Stimulated activated naive B cell treated with anti-CD40 and anti-IgM and Interleukin-4, amounts not matched to agents 10 μg/mL and 1 μg/mL and 100 μg/mL, for 72 hours (primary cell): Measurements from ENCODE around the gene ZSWIM5.
"Not testable (repeated sequence)": the region's sequence is repeated elsewhere in the genome, so short reads cannot be mapped to it uniquely, and the experiment has no call there.

Experiments
- ATAC-seq, 2 donors: fragments of 150-1000 bp; cut with Tn5 transposase; replicated peaks; 2 replicates each; pipeline ENCODE4 v1.10.0; 2021; ENCODE audit warnings: moderate library complexity in 1 of 2
- DNase-seq: peaks from one replicate; pipeline ENCODE4 v3.0.0; 2021
- H3K27ac Mint-ChIP-seq: one replicate; pipeline ENCODE4 v1.8.0; 2022; ENCODE audit warnings: mild to moderate bottlenecking, mixed read lengths
- H3K27me3 Mint-ChIP-seq, 2 donors: one replicate each; pipeline ENCODE4 v1.8.0; 2022; ENCODE audit warnings: mixed read lengths in 2 of 2
- H3K36me3 Mint-ChIP-seq, 2 donors: one replicate each; pipeline ENCODE4 v1.8.0; 2022; ENCODE audit warnings: mixed read lengths in 2 of 2, mild to moderate bottlenecking in 1 of 2
- H3K4me1 Mint-ChIP-seq, 2 donors: one replicate each; pipeline ENCODE4 v1.8.0; 2022; ENCODE audit warnings: mixed read lengths in 2 of 2, mild to moderate bottlenecking in 1 of 2
- H3K4me3 Mint-ChIP-seq, 2 donors: one replicate each; pipeline ENCODE4 v1.8.0; 2022; ENCODE audit warnings: mild to moderate bottlenecking in 2 of 2, mixed read lengths in 2 of 2, moderate library complexity in 1 of 2
- H3K9me3 Mint-ChIP-seq, 2 donors: one replicate each; pipeline ENCODE4 v1.8.0; 2022; ENCODE audit warnings: mixed read lengths in 2 of 2, mild to moderate bottlenecking in 1 of 2

ZSWIM5 gene

GRCh38 chr1:45205910-45206721 lies at the start of gene ZSWIM5:
Gene ZSWIM5 (minus strand): TSS chr1:45206605. CDS start chr1:45206350, 255 bp downstream.
- Mint-ChIP-seq H3K9me3 (no peaks in the 10 kb centered on the region), H3K27ac (peak within 1 kb of the TSS; percentile 75), H3K4me1 (peaks cover 9 to 18% of the 10 kb centered on the region in 2 donors), H3K4me3 (peak within 1 kb of the TSS; percentile 86 to 90), H3K36me3 (peaks cover 0 to 3% of the 10 kb centered on the region in 2 donors), H3K27me3 (peaks cover 22 to 41% of the 10 kb centered on the region in 2 donors)
- DNase-seq (peak; percentile 48), ATAC-seq (peak; percentile 89 to 91)

GRCh38 chr1:45254490-45254889 lies 48.1 kb upstream of the ZSWIM5 start:
- H3K36me3 Mint-ChIP-seq = peaks cover 4 to 17% of the 10 kb centered on the region in 2 donors
- H3K27ac Mint-ChIP-seq = no peak overlapping the region
- DNase-seq = no peak
- H3K9me3 Mint-ChIP-seq = peaks cover 15% of the 10 kb centered on the region in 2 donors
- peaks cover 6 to 18% of the 10 kb centered on the region in 2 donors for H3K27me3 Mint-ChIP-seq
- ATAC-seq = no peak
- H3K4me3 Mint-ChIP-seq = no peak overlapping the region
- H3K4me1 Mint-ChIP-seq = no peaks in the 10 kb centered on the region

GRCh38 chr1:45250544-45250943 lies 44.1 kb upstream of the ZSWIM5 start:
- Mint-ChIP-seq H3K27ac (no peak overlapping the region), H3K36me3 (no peaks in the 10 kb centered on the region), H3K4me1 (no peaks in the 10 kb centered on the region), H3K27me3 (peaks cover 6 to 18% of the 10 kb centered on the region in 2 donors), H3K9me3 (peaks cover 5 to 8% of the 10 kb centered on the region in 2 donors), H3K4me3 (no peak overlapping the region)
- no peak for ATAC-seq
- DNase-seq = no peak

- peaks cover 6 to 11% of the 10 kb centered on the region in 2 donors for H3K27me3 Mint-ChIP-seq
- not testable (repeated sequence) for H3K4me1 Mint-ChIP-seq, H3K36me3 Mint-ChIP-seq, H3K4me3 Mint-ChIP-seq, H3K27ac Mint-ChIP-seq, H3K9me3 Mint-ChIP-seq, DNase-seq, ATAC-seq
Observed at GRCh38 chr1:45248004-45248403, 41.6 kb upstream of the ZSWIM5 start.

- peaks cover 0 to 5% of the 10 kb centered on the region in 2 donors for H3K36me3 Mint-ChIP-seq
- DNase-seq (no peak), ATAC-seq (no peak)
Observed at GRCh38 chr1:45246760-45247159, 40.4 kb upstream of the ZSWIM5 start.

GRCh38 chr1:45246359-45246758 lies 40.0 kb upstream of the ZSWIM5 start:
- not testable (repeated sequence) for H3K4me1 Mint-ChIP-seq, DNase-seq, ATAC-seq, H3K36me3 Mint-ChIP-seq, H3K4me3 Mint-ChIP-seq, H3K27ac Mint-ChIP-seq
- H3K27me3 Mint-ChIP-seq = peaks cover 14 to 17% of the 10 kb centered on the region in 2 donors
- peaks cover 12 to 16% of the 10 kb centered on the region in 2 donors for H3K9me3 Mint-ChIP-seq

More at GRCh38 chr1:45246760-45247159, 40.4 kb upstream of the ZSWIM5 start:
- no peak overlapping the region for H3K27ac Mint-ChIP-seq
- no peak overlapping the region for H3K4me3 Mint-ChIP-seq
- peaks cover 10 to 14% of the 10 kb centered on the region in 2 donors for H3K9me3 Mint-ChIP-seq
- no peaks in the 10 kb centered on the region for H3K4me1 Mint-ChIP-seq
- peaks cover 12 to 13% of the 10 kb centered on the region in 2 donors for H3K27me3 Mint-ChIP-seq

GRCh38 chr1:45244660-45245059 lies 38.3 kb upstream of the ZSWIM5 start:
- peaks cover 16 to 25% of the 10 kb centered on the region in 2 donors for H3K9me3 Mint-ChIP-seq
- no peak for ATAC-seq
- no peak overlapping the region for H3K4me3 Mint-ChIP-seq
- peaks cover 6 to 20% of the 10 kb centered on the region in 2 donors for H3K27me3 Mint-ChIP-seq
- DNase-seq = no peak
- no peaks in the 10 kb centered on the region for H3K4me1 Mint-ChIP-seq
- no peak overlapping the region for H3K27ac Mint-ChIP-seq
- H3K36me3 Mint-ChIP-seq = peaks cover 0 to 10% of the 10 kb centered on the region in 2 donors

- DNase-seq (no peak), ATAC-seq (no peak)
- Mint-ChIP-seq H3K9me3 (peaks cover 16 to 25% of the 10 kb centered on the region in 2 donors), H3K27me3 (peaks cover 6 to 20% of the 10 kb centered on the region in 2 donors), H3K4me3 (no peak overlapping the region), H3K4me1 (no peaks in the 10 kb centered on the region), H3K36me3 (peaks cover 0 to 10% of the 10 kb centered on the region in 2 donors), H3K27ac (no peak overlapping the region)
Observed at GRCh38 chr1:45243476-45244343, 37.3 kb upstream of the ZSWIM5 start.

GRCh38 chr1:45238846-45239245 lies 32.4 kb upstream of the ZSWIM5 start:
- ATAC-seq (no peak), DNase-seq (no peak)
- H3K9me3 Mint-ChIP-seq = peaks cover 11 to 25% of the 10 kb centered on the region in 2 donors
- H3K36me3 Mint-ChIP-seq = peaks cover 3 to 10% of the 10 kb centered on the region in 2 donors
- no peaks in the 10 kb centered on the region for H3K4me1 Mint-ChIP-seq
- no peak overlapping the region for H3K4me3 Mint-ChIP-seq
- H3K27me3 Mint-ChIP-seq = peaks cover 11 to 35% of the 10 kb centered on the region in 2 donors
- H3K27ac Mint-ChIP-seq = no peak overlapping the region

GRCh38 chr1:45236136-45236535 lies 29.7 kb upstream of the ZSWIM5 start:
- Mint-ChIP-seq H3K36me3 (peaks cover 3% of the 10 kb centered on the region in 2 donors), H3K27me3 (peaks cover 5 to 22% of the 10 kb centered on the region in 2 donors), H3K9me3 (peaks cover 4 to 15% of the 10 kb centered on the region in 2 donors), H3K27ac (no peak overlapping the region), H3K4me1 (no peaks in the 10 kb centered on the region), H3K4me3 (no peak overlapping the region)
- no peak for ATAC-seq
- DNase-seq = no peak

- Mint-ChIP-seq H3K27ac (no peak overlapping the region), H3K4me1 (no peaks in the 10 kb centered on the region)
- ATAC-seq = no peak
Observed at GRCh38 chr1:45230537-45230936, 24.1 kb upstream of the ZSWIM5 start.

GRCh38 chr1:45225598-45225997 lies 19.2 kb upstream of the ZSWIM5 start:
- Mint-ChIP-seq H3K27ac (no peak overlapping the region), H3K4me1 (no peaks in the 10 kb centered on the region), H3K9me3 (no peaks in the 10 kb centered on the region), H3K36me3 (no peaks in the 10 kb centered on the region), H3K27me3 (peaks cover 5 to 7% of the 10 kb centered on the region in 2 donors), H3K4me3 (no peak overlapping the region)
- DNase-seq = no peak
- no peak for ATAC-seq

More at GRCh38 chr1:45230537-45230936, 24.1 kb upstream of the ZSWIM5 start:
- Mint-ChIP-seq H3K9me3 (peaks cover 0 to 2% of the 10 kb centered on the region in 2 donors), H3K36me3 (no peaks in the 10 kb centered on the region), H3K4me3 (no peak overlapping the region), H3K27me3 (peaks cover 3 to 7% of the 10 kb centered on the region in 2 donors)
- DNase-seq = no peak

- DNase-seq, H3K27me3 Mint-ChIP-seq, ATAC-seq, H3K36me3 Mint-ChIP-seq, H3K4me3 Mint-ChIP-seq, H3K27ac Mint-ChIP-seq, H3K4me1 Mint-ChIP-seq, H3K9me3 Mint-ChIP-seq: not testable (repeated sequence)
Observed at GRCh38 chr1:45223710-45224109, 17.3 kb upstream of the ZSWIM5 start.

GRCh38 chr1:45221716-45222115 lies 15.3 kb upstream of the ZSWIM5 start:
- H3K27me3 Mint-ChIP-seq = peaks cover 7 to 8% of the 10 kb centered on the region in 2 donors

More at GRCh38 chr1:45221716-45222115, 15.3 kb upstream of the ZSWIM5 start:
- no peak for DNase-seq
- H3K36me3 Mint-ChIP-seq = no peaks in the 10 kb centered on the region
- ATAC-seq = no peak
- no peaks in the 10 kb centered on the region for H3K4me1 Mint-ChIP-seq
- H3K9me3 Mint-ChIP-seq = no peaks in the 10 kb centered on the region
- no peak overlapping the region for H3K4me3 Mint-ChIP-seq
- no peak overlapping the region for H3K27ac Mint-ChIP-seq
